ENCODE results near the gene RNF41.
"Not testable (repeated sequence)": the region's sequence is repeated elsewhere in the genome, so short reads cannot be mapped to it uniquely, and the experiment has no call there.

- not testable (repeated sequence) for TF ChIP-seq EZH2 (IDR thresholded peaks at IDR 0.05; ENCODE audit: insufficient read depth, poor library complexity, severe bottlenecking); EZH2phosphoT487 (IDR thresholded peaks at IDR 0.05; ENCODE audit: insufficient read depth, low read depth)
Observed at GRCh38 chr12:56266068-56266692, 44.5 kb upstream of the RNF41 start.

Data from GM23248 (cell line).